ENCODE results near the gene NPTN. TPM values are rescaled to one million over a fixed set of nuclear protein-coding genes. Genes with fewer than 3 reads are reported as not detected.
"Not testable (repeated sequence)": the region's sequence is repeated elsewhere in the genome, so short reads cannot be mapped to it uniquely, and the experiment has no call there.

NPTN gene
- total RNA-seq, 2 donors from 2014 or later: 57.7 to 66.2 TPM

DNA sequence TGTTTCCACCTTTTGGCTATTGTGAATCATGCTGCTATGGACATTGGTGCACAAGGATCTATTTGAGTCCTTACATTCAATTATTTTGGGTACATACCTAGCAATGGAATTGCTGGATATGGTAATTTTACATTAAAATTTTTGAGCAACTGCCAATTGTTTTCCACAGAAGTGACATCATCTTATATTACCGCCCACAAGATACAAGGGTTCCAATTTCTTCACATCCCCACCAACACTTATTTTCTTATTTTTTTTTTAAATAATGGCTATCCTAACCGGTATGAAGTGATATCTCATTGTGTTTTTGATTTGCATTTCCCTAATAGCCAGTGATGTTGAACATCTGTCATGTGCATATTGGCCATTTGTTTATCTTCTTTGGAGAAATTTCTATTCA, 22.5 kb upstream of the NPTN start:
- Mint-ChIP-seq H3K27ac (no peak overlapping the region), H3K9me3 (no peaks in the 10 kb centered on the region), H3K36me3 (no peaks in the 10 kb centered on the region), H3K27me3 (peaks cover 36 to 57% of the 10 kb centered on the region in 2 donors), H3K4me1 (ENCODE audit: low read depth in 2 of 2) (peaks cover 6 to 11% of the 10 kb centered on the region in 2 donors), H3K4me3 (no peak overlapping the region)
- no peak for ATAC-seq
- no peak for DNase-seq (ENCODE audit: low spot score)

DNA sequence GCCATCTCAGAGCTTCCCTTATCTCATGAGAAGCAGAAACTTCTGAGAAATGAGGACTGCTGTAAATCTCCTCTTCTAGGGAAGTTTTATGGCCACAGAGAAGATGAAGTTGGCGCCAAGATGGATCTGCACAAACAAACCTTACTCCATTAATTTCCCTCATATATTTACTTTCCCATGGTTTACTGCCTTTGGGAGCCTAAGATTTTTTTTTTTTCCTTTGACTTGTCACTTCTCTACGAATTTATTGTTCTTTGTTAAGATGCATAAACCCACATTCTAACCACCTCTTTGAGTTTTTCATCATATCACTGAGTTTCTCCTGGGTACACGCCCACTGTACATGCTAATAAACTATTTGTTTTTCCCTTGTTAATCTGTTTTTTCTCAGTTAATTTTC, 21.5 kb upstream of the NPTN start:
- no peak overlapping the region for H3K4me3 Mint-ChIP-seq
- no peak for ATAC-seq
- H3K4me1 Mint-ChIP-seq (ENCODE audit: low read depth in 2 of 2): peaks cover 14 to 19% of the 10 kb centered on the region in 2 donors
- H3K9me3 Mint-ChIP-seq: no peaks in the 10 kb centered on the region
- no peak overlapping the region for H3K27ac Mint-ChIP-seq
- no peaks in the 10 kb centered on the region for H3K36me3 Mint-ChIP-seq
- peaks cover 35 to 56% of the 10 kb centered on the region in 2 donors for H3K27me3 Mint-ChIP-seq
- DNase-seq (ENCODE audit: low spot score): no peak

GRCh38 chr15:73650416-73651126, 17.4 kb upstream of the NPTN start:
- peak; percentile 79 to 89 for ATAC-seq
- Mint-ChIP-seq H3K27me3 (peaks cover 34 to 64% of the 10 kb centered on the region in 2 donors), H3K9me3 (no peaks in the 10 kb centered on the region), H3K4me3 (peak overlapping the region; percentile 25), H3K27ac (peak overlapping the region; percentile 13 to 68), H3K36me3 (no peaks in the 10 kb centered on the region), H3K4me1 (ENCODE audit: low read depth in 2 of 2) (peaks cover 14 to 19% of the 10 kb centered on the region in 2 donors)
- no peak for DNase-seq (ENCODE audit: low spot score)

DNA sequence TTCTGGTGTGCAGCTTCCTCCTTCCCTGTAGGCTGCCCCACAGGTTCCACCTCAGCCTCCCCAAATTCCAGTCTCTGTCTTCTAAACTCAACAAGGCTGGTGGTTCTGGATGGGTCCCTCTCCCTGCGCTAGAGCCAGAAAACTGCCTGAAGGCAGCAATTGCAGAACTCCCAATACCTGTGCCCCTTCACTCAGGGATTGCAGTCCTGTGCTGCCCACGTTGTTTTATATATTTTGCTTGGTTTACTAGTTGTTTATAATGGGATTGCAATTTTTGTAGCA, 14.8 kb upstream of the NPTN start:
- Mint-ChIP-seq H3K4me3 (no peak overlapping the region), H3K36me3 (no peaks in the 10 kb centered on the region), H3K27ac (no peak overlapping the region), H3K9me3 (no peaks in the 10 kb centered on the region), H3K27me3 (peaks cover 30 to 51% of the 10 kb centered on the region in 2 donors), H3K4me1 (ENCODE audit: low read depth in 2 of 2) (peaks cover 14 to 19% of the 10 kb centered on the region in 2 donors)
- ATAC-seq (no peak), DNase-seq (ENCODE audit: low spot score) (no peak)

GRCh38 chr15:73647259-73648013, 14.2 kb upstream of the NPTN start:
- H3K9me3 Mint-ChIP-seq: no peaks in the 10 kb centered on the region
- H3K27me3 Mint-ChIP-seq: peaks cover 30 to 51% of the 10 kb centered on the region in 2 donors
- ATAC-seq: no peak
- no peak overlapping the region for H3K27ac Mint-ChIP-seq
- no peaks in the 10 kb centered on the region for H3K36me3 Mint-ChIP-seq
- H3K4me3 Mint-ChIP-seq: no peak overlapping the region
- peaks cover 14 to 19% of the 10 kb centered on the region in 2 donors for H3K4me1 Mint-ChIP-seq (ENCODE audit: low read depth in 2 of 2)
- DNase-seq (ENCODE audit: low spot score): no peak

- not testable (repeated sequence) for H3K4me3 Mint-ChIP-seq; ATAC-seq; H3K9me3 Mint-ChIP-seq; H3K4me1 Mint-ChIP-seq (ENCODE audit: low read depth in 2 of 2); DNase-seq (ENCODE audit: low spot score); H3K27ac Mint-ChIP-seq; H3K36me3 Mint-ChIP-seq
- peaks cover 28 to 29% of the 10 kb centered on the region in 2 donors for H3K27me3 Mint-ChIP-seq
Measured at GRCh38 chr15:73639464-73639863, 6.3 kb upstream of the NPTN start.

DNA sequence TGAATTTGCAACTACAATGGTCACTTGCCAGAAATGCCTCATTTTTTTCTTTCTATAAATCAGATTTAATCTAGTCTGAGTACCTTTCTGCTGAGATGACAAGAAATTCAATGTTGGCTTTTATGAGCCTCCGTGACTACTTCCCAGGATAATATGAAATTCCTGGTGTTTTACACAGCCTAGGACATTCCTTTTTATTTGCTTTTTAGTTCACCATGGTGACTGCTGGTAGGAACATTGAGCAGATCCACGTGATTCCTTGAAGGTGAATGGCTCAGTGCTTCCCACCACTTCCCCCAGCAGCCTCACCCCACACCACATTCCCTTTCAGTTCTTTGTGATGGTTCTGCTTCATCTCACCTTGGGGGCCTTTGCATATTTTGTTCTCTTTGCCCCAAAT, 4.3 kb upstream of the NPTN start:
- Mint-ChIP-seq H3K9me3 (no peaks in the 10 kb centered on the region), H3K4me3 (no peak overlapping the region), H3K27me3 (peaks cover 28 to 29% of the 10 kb centered on the region in 2 donors), H3K36me3 (peaks cover 5% of the 10 kb centered on the region), H3K27ac (no peak overlapping the region), H3K4me1 (ENCODE audit: low read depth in 2 of 2) (peaks cover 14 to 17% of the 10 kb centered on the region in 2 donors)
- DNase-seq (ENCODE audit: low spot score): no peak
- no peak for ATAC-seq

DNA sequence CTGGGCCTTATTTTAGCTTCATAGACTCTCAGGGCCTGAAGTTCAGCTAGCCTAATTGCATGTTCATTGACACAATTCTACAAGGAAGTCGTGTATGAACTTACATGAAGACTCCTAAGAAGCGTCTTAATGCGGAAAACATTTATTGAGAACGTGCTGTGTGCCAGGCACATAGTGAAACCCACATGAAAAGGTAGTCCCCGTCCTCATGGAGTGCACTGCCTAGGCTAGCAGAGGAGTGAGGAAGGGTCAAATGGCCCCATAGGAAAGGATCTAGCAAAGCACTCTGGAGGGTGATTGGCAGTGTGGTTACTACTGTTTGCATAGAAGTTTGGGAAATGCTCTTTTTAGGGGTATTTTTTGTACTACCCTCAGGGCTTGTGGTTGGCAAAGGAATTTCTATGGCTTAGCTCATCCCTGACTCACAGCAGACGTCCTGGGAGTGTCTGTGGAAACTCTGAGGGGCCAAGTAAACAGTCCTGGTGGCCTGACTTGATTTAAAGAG, 854 bp upstream of the NPTN start:
- Mint-ChIP-seq H3K27me3 (peaks cover 18 to 20% of the 10 kb centered on the region in 2 donors), H3K36me3 (no peaks in the 10 kb centered on the region), H3K27ac (peak overlapping the region; percentile 59 to 87), H3K9me3 (no peaks in the 10 kb centered on the region), H3K4me3 (peak overlapping the region; percentile 98), H3K4me1 (ENCODE audit: low read depth in 2 of 2) (peaks cover 42 to 47% of the 10 kb centered on the region in 2 donors)
- ATAC-seq (no peak), DNase-seq (ENCODE audit: low spot score) (no peak)

GRCh38 chr15:73632670-73633058, 525 bp downstream of the NPTN start:
- H3K36me3 Mint-ChIP-seq: no peaks in the 10 kb centered on the region
- peaks cover 48 to 55% of the 10 kb centered on the region in 2 donors for H3K4me1 Mint-ChIP-seq (ENCODE audit: low read depth in 2 of 2)
- H3K27me3 Mint-ChIP-seq: peaks cover 13 to 14% of the 10 kb centered on the region in 2 donors
- H3K9me3 Mint-ChIP-seq: no peaks in the 10 kb centered on the region
- peak overlapping the region; percentile 59 to 85 for H3K27ac Mint-ChIP-seq
- ATAC-seq (peak; percentile 0 to 25), DNase-seq (ENCODE audit: low spot score) (peak; percentile 61)
- peak overlapping the region; percentile 98 for H3K4me3 Mint-ChIP-seq

DNA sequence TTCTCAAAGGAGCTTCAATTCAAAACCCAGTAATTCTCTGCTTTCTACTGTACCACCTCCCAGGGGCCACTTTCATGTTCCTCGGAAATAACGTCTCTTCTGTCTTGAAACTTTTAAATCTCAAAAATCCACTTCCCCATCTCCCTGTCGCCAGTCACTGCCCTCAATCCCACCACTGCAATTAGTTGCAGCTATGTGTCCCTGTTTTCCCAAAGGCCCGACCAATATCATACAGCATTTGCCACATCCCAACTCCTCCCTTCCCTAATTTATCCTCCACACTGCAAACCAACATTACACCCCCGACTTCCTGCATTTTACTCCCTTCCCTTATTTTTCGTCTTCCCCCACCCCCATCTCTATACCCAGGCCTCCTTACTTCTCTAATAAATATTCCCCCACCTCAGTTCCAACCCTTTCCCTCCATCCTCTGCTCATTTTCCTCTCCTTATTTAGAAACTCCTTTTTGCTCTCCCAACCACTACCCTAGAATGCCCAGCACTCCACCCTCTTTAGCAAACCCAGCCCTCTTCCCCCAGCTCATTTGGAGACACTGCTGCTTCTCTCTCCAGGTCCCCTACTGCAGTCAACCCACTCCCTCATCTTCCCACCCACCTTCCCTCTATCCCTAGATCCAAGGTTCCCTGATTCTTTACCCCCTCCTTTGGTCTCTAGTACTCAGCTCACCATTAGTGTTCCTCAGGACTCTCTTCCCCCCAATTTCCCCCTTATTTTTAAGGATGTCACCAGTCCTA, 1.1 kb downstream of the NPTN start:
- peaks cover 47 to 54% of the 10 kb centered on the region in 2 donors for H3K4me1 Mint-ChIP-seq (ENCODE audit: low read depth in 2 of 2)
- H3K27ac Mint-ChIP-seq: peak overlapping the region; percentile 59 to 85
- no peaks in the 10 kb centered on the region for H3K36me3 Mint-ChIP-seq
- no peaks in the 10 kb centered on the region for H3K9me3 Mint-ChIP-seq
- peak overlapping the region; percentile 98 for H3K4me3 Mint-ChIP-seq
- peaks cover 9 to 10% of the 10 kb centered on the region in 2 donors for H3K27me3 Mint-ChIP-seq
- DNase-seq (ENCODE audit: low spot score) (no peak), ATAC-seq (no peak)

DNA sequence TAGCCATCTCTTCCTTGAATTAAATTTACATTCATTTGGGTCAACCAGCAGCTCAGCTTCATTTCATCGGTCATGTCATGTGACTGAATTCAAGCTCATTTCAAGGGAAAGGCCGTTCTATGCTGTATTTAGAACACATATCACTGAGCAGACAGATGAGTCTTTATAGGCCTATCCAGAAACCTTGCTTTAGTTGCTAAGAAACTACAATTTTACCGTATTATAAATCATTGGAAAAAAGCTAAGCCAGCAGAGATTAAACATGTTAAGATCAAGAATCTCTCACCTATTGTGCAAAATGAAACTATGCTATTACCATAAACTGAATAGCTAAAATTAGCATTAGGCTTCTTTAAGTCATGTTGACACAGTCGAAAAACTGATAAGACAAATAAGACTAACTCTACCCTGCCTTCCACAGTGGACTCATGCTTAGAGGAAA, 2.2 kb downstream of the NPTN start:
- Mint-ChIP-seq H3K4me1 (ENCODE audit: low read depth in 2 of 2) (peaks cover 40 to 48% of the 10 kb centered on the region in 2 donors), H3K27me3 (peaks cover 0 to 3% of the 10 kb centered on the region in 2 donors), H3K27ac (no peak overlapping the region), H3K9me3 (no peaks in the 10 kb centered on the region), H3K4me3 (peak overlapping the region; percentile 98), H3K36me3 (no peaks in the 10 kb centered on the region)
- ATAC-seq (no peak), DNase-seq (ENCODE audit: low spot score) (no peak)

- H3K27me3 Mint-ChIP-seq: peaks cover 0 to 3% of the 10 kb centered on the region in 2 donors
- ATAC-seq: no peak
- H3K4me3 Mint-ChIP-seq: peak overlapping the region; percentile 8
- DNase-seq (ENCODE audit: low spot score): no peak
- no peaks in the 10 kb centered on the region for H3K9me3 Mint-ChIP-seq
- no peaks in the 10 kb centered on the region for H3K36me3 Mint-ChIP-seq
- no peak overlapping the region for H3K27ac Mint-ChIP-seq
- peaks cover 40 to 48% of the 10 kb centered on the region in 2 donors for H3K4me1 Mint-ChIP-seq (ENCODE audit: low read depth in 2 of 2)
Measured at GRCh38 chr15:73629798-73630429, 3.3 kb downstream of the NPTN start.

Data from natural killer cell treated with Interleukin-12 subunit alpha and Interleukin-12 subunit beta and Interleukin-15 and Interleukin-18, amount 100 ng/mL, for 72 hours (primary cell).